Natural killer cell (primary cell): ENCODE measurements around the gene AJAP1. TPM values are rescaled to one million over a fixed set of nuclear protein-coding genes. Genes with fewer than 3 reads are reported as not detected.

ENCODE experiments used
- ATAC-seq, 3 donors: fragments of 150-1000 bp in 2 of 3; fragments of 200-7000 bp in 1 of 3; cut with Tn5 transposase; 1 replicate in 1 of 3; 2 replicates in 2 of 3; pipeline ENCODE4 v1.10.0; 2021; ENCODE audit warnings: mild to moderate bottlenecking in 2 of 3, moderate library complexity in 2 of 3
- DNase-seq, 2 donors: peaks; one replicate each; pipeline versions ENCODE4 v3.0.0 to v3.0.0-alpha.2; 2013 to 2021; ENCODE audit warnings: mixed read lengths in 1 of 2
- H3K27ac ChIP-seq: one replicate; pipeline ENCODE4 v1.5.1; 2013; ENCODE audit warnings: mild to moderate bottlenecking, low read length
- H3K27me3 ChIP-seq: one replicate; pipeline ENCODE4 v1.6.1; 2013; ENCODE audit warnings: low read length; ENCODE audit not compliant: control insufficient read depth, insufficient read depth
- H3K36me3 ChIP-seq: one replicate; pipeline ENCODE4 v1.6.1; 2013; ENCODE audit warnings: low read length; ENCODE audit not compliant: control insufficient read depth, insufficient read depth
- H3K4me1 ChIP-seq: one replicate; pipeline ENCODE4 v1.6.1; 2013; ENCODE audit warnings: low read length; ENCODE audit not compliant: control insufficient read depth, insufficient read depth
- H3K4me3 ChIP-seq: one replicate; pipeline ENCODE4 v1.5.1; 2013; ENCODE audit warnings: low read length
- H3K9me3 ChIP-seq: one replicate; pipeline ENCODE4 v1.6.1; 2013; ENCODE audit warnings: low read length; ENCODE audit not compliant: control insufficient read depth, insufficient read depth
- H3K27ac Mint-ChIP-seq, 2 donors: one replicate each; pipeline ENCODE4 v1.8.0; 2022; ENCODE audit warnings: mild to moderate bottlenecking in 2 of 2, mixed read lengths in 2 of 2, moderate library complexity in 1 of 2
- H3K27me3 Mint-ChIP-seq, 2 donors: one replicate each; pipeline ENCODE4 v1.8.0; 2022; ENCODE audit warnings: low read depth in 2 of 2, mixed read lengths in 2 of 2
- H3K36me3 Mint-ChIP-seq: one replicate; pipeline ENCODE4 v1.8.0; 2022; ENCODE audit warnings: mixed read lengths
- H3K4me1 Mint-ChIP-seq, 2 donors: one replicate each; pipeline ENCODE4 v1.8.0; 2022; ENCODE audit warnings: mixed read lengths in 2 of 2
- H3K4me3 Mint-ChIP-seq: one replicate; pipeline ENCODE4 v1.8.0; 2022; ENCODE audit warnings: mild to moderate bottlenecking, moderate library complexity, mixed read lengths
- H3K9me3 Mint-ChIP-seq, 2 donors: one replicate each; pipeline ENCODE4 v1.8.0; 2022; ENCODE audit warnings: mixed read lengths in 2 of 2
- CTCF ChIP-seq: fragments of 200-600 bp; IDR thresholded peaks from one replicate; pipeline ENCODE4 v1.8.0; 2022; ENCODE audit warnings: antibody characterized with exemption
- WGBS: methylation state at CpG from one replicate; pipeline ENCODE4 v1.1.7; 2013; ENCODE audit warnings: missing lambda C conversion rate; ENCODE audit not compliant: insufficient coverage; 5-methylcytosine and 5-hydroxymethylcytosine counted together
- intact Hi-C: fragments of 100-400 bp; cut with micrococcal nuclease; formaldehyde crosslinking; loops from one replicate; pipeline ENCODE4 v1.14.2; 2022
- total RNA-seq, 4 donors: library from RNA; stranded (reverse); fragments of 120-200 nt in 1 of 4; gene quantifications; one replicate each; pipeline versions ENCODE4 v1.2.3 to v1.2.4, GENCODE V29; 2013 to 2022

The AJAP1 gene
- total RNA-seq, 3 donors from 2014 or later (not counting 1 experiment from before 2014, with no cell fraction given), result not detected

GRCh38 chr1:4724695-4725250, 70.4 kb downstream of the AJAP1 start:
- no peaks in the 10 kb centered on the region for H3K36me3 Mint-ChIP-seq

GRCh38 chr1:4725416-4725815, 71.0 kb downstream of the AJAP1 start:
- H3K36me3 ChIP-seq, result no peaks in the 10 kb centered on the region
- no peaks in the 10 kb centered on the region for H3K4me1 ChIP-seq
- no peak overlapping the region for H3K4me3 ChIP-seq
- Mint-ChIP-seq H3K27me3 (no peaks in the 10 kb centered on the region), H3K9me3 (no peaks in the 10 kb centered on the region), H3K36me3 (no peaks in the 10 kb centered on the region), H3K4me1 (peaks cover 0 to 4% of the 10 kb centered on the region in 2 donors), H3K4me3 (no peak overlapping the region), H3K27ac (no peak overlapping the region)
- no peak for DNase-seq
- no peak overlapping the region for H3K27ac ChIP-seq
- TF ChIP-seq CTCF, result no peak
- WGBS, result 85% methylated on average over 11 of the region's 12 CpGs
- intact Hi-C loops, result no loop called here
- H3K27me3 ChIP-seq, result no peaks in the 10 kb centered on the region
- no peaks in the 10 kb centered on the region for H3K9me3 ChIP-seq
- ATAC-seq, result no peak

More at GRCh38 chr1:4724695-4725250, 70.4 kb downstream of the AJAP1 start:
- Mint-ChIP-seq H3K4me1 (peaks cover 0 to 4% of the 10 kb centered on the region in 2 donors), H3K4me3 (no peak overlapping the region), H3K27me3 (no peaks in the 10 kb centered on the region), H3K9me3 (no peaks in the 10 kb centered on the region), H3K27ac (no peak overlapping the region)
- Histone ChIP-seq H3K4me1 (no peaks in the 10 kb centered on the region), H3K27me3 (no peaks in the 10 kb centered on the region), H3K4me3 (no peak overlapping the region), H3K36me3 (no peaks in the 10 kb centered on the region), H3K27ac (no peak overlapping the region), H3K9me3 (no peaks in the 10 kb centered on the region)
- ATAC-seq, result no peak
- 60% methylated on average over 8 of the region's 8 CpGs for WGBS
- no peak for TF ChIP-seq CTCF
- intact Hi-C loops, result no loop called here
- no peak for DNase-seq

DNA sequence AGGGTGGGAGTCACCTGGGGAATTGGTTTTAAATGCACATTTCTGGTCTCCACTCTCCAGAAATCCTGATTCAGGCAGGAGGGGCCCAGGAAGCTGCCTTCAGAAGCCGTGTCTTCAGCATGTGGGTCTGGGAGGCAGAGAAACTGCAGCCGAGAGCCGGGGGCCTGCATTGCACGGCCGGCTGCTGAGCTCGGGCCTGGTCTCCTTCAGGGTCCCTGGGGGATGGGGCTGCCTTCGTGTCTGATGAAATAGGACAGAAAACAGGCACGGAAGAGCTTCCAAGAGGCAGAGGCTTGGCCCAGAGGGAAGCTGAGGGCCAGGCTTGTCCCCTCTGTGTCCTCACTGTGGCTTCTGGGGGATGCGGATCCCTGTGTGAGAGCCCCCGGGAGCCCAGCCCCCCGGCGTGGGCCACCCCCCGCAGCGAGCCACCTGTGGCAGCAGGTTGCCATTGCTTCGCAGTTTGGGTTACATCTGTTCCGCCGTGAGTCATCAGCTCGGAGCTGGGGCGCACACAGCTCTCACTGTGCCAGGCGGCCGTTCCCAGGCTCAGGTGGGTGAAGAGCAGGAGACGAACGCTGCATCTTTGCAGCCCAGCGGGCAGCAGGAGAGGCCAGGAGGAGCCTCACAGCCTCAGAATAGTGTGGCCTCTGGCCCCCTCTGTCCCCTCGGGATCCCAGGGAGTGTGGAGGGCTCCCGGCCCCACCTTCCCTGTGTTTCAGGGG, 72.4 kb downstream of the AJAP1 start:
- no peak for TF ChIP-seq CTCF
- Histone ChIP-seq H3K27me3 (no peaks in the 10 kb centered on the region), H3K36me3 (no peaks in the 10 kb centered on the region), H3K4me1 (no peaks in the 10 kb centered on the region), H3K27ac (no peak overlapping the region), H3K4me3 (no peak overlapping the region), H3K9me3 (no peaks in the 10 kb centered on the region)
- no peak overlapping the region for H3K27ac Mint-ChIP-seq
- no peak for ATAC-seq
- intact Hi-C loops, result no loop called here
- DNase-seq, result no peak
- H3K4me1 Mint-ChIP-seq, result peaks cover 0 to 4% of the 10 kb centered on the region in 2 donors
- no peaks in the 10 kb centered on the region for H3K9me3 Mint-ChIP-seq
- H3K27me3 Mint-ChIP-seq, result no peaks in the 10 kb centered on the region
- 78% methylated on average over 26 of the region's 26 CpGs for WGBS
- H3K4me3 Mint-ChIP-seq, result no peak overlapping the region
- no peaks in the 10 kb centered on the region for H3K36me3 Mint-ChIP-seq
